Measurements from ENCODE around the gene RGS18.

DNA sequence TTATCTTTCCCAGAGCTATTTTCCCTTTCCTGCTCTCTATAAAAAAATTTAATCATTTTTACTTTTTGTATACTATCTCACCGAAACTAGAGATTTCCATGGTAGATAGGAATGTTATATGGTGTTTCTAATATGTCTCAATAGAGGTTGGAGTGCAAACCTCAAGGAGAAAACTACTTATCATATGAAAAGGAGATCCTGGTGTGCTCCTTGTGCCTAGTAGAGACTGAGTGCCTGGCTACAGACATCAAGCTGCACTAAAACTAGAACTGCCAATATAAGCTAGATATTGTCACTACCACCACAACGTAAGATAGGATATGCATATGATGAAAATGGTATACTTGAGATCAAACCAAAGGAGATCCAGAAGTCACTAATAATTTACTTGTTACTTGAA, 67.0 kb downstream of the RGS18 start:
- TF ChIP-seq TEAD4 (IDR thresholded peaks at IDR 0.05; ENCODE audit: low read depth, low read length) (no peak), ZNF274 (IDR thresholded peaks at IDR 0.05; ENCODE audit: borderline replicate concordance, extremely low read depth, low read length) (no peak), POLR2AphosphoS5 (IDR thresholded peaks at IDR 0.05; ENCODE audit: low read depth, low read length) (no peak), POLR2A (IDR thresholded peaks at IDR 0.05; ENCODE audit: control extremely low read depth in 1 of 2, low read depth in 2 of 2, low read length in 2 of 2) (no peak)
- TF ChIP-seq, protein P1, sequence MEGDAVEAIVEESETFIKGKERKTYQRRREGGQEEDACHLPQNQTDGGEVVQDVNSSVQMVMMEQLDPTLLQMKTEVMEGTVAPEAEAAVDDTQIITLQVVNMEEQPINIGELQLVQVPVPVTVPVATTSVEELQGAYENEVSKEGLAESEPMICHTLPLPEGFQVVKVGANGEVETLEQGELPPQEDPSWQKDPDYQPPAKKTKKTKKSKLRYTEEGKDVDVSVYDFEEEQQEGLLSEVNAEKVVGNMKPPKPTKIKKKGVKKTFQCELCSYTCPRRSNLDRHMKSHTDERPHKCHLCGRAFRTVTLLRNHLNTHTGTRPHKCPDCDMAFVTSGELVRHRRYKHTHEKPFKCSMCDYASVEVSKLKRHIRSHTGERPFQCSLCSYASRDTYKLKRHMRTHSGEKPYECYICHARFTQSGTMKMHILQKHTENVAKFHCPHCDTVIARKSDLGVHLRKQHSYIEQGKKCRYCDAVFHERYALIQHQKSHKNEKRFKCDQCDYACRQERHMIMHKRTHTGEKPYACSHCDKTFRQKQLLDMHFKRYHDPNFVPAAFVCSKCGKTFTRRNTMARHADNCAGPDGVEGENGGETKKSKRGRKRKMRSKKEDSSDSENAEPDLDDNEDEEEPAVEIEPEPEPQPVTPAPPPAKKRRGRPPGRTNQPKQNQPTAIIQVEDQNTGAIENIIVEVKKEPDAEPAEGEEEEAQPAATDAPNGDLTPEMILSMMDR (IDR thresholded peaks at IDR 0.05; ENCODE audit: control extremely low read depth in 1 of 3, insufficient read depth in 1 of 3, low read depth in 1 of 3, low read length in 3 of 3) = no peak
